GOT3 (cell line): ENCODE data around the gene PLSCR4.
"Not testable (repeated sequence)": the region's sequence is repeated elsewhere in the genome, so short reads cannot be mapped to it uniquely, and the experiment has no call there.

ENCODE experiments used
- DNase-seq: peaks from one replicate; lab custom pipeline; 2025; ENCODE audit warnings: mixed read lengths; lab: John Stamatoyannopoulos, UW

The PLSCR4 gene

GRCh38 chr3:146246526-146246925 lies 4.4 kb downstream of the PLSCR4 start:
- no peak for DNase-seq

- no peak for DNase-seq
Measured at GRCh38 chr3:146243559-146243958, 7.3 kb downstream of the PLSCR4 start.

GRCh38 chr3:146241523-146242240 lies 9.2 kb downstream of the PLSCR4 start:
- DNase-seq = no peak

- no peak for DNase-seq
Measured at GRCh38 chr3:146233487-146233886, 17.4 kb downstream of the PLSCR4 start.

GRCh38 chr3:146227486-146227885 lies 23.4 kb downstream of the PLSCR4 start:
- no peak for DNase-seq

- no peak for DNase-seq
Measured at GRCh38 chr3:146226881-146227280, 24.0 kb downstream of the PLSCR4 start.

- not testable (repeated sequence) for DNase-seq
Measured at GRCh38 chr3:146225458-146225857, 25.4 kb downstream of the PLSCR4 start.

GRCh38 chr3:146223401-146224373 lies 27.2 kb downstream of the PLSCR4 start:
- no peak for DNase-seq

GRCh38 chr3:146222204-146223046 lies 28.5 kb downstream of the PLSCR4 start:
- no peak for DNase-seq

GRCh38 chr3:146221276-146221675 lies 29.6 kb downstream of the PLSCR4 start:
- DNase-seq = no peak

- DNase-seq = no peak
Measured at GRCh38 chr3:146218880-146219866, 31.7 kb downstream of the PLSCR4 start.

GRCh38 chr3:146217324-146217723 lies 33.6 kb downstream of the PLSCR4 start:
- DNase-seq = no peak

- DNase-seq = no peak
Measured at GRCh38 chr3:146214493-146214892, 36.4 kb downstream of the PLSCR4 start.

- no peak for DNase-seq
Measured at GRCh38 chr3:146209371-146209770, 41.5 kb downstream of the PLSCR4 start.

- no peak for DNase-seq
Measured at GRCh38 chr3:146203776-146204175, 47.1 kb downstream of the PLSCR4 start.

GRCh38 chr3:146200461-146201220 lies 50.3 kb downstream of the PLSCR4 start:
- DNase-seq = no peak

- no peak for DNase-seq
Measured at GRCh38 chr3:146199762-146200161, 51.1 kb downstream of the PLSCR4 start.

- DNase-seq = no peak
Measured at GRCh38 chr3:146196789-146197188, 54.1 kb downstream of the PLSCR4 start.

- DNase-seq = no peak
Measured at GRCh38 chr3:146195605-146196004, 55.3 kb downstream of the PLSCR4 start.

GRCh38 chr3:146195030-146195429 lies 55.9 kb downstream of the PLSCR4 start:
- DNase-seq = no peak
